ENCODE measurements around the gene HGF.

Gene HGF

GRCh38 chr7:81693894-81694293 is 76.0 kb downstream of the HGF start:
- Histone ChIP-seq H3K4me2 (ENCODE audit: low read depth, low read length, poor library complexity, severe bottlenecking) (no peak overlapping the region), H3K9me3 (ENCODE audit: insufficient read depth, low read depth, low read length) (no peaks in the 10 kb centered on the region), H3K4me3 (ENCODE audit: low read length, poor library complexity, severe bottlenecking) (no peak overlapping the region), H3K79me2 (ENCODE audit: insufficient read depth, low read length) (no peaks in the 10 kb centered on the region), H2AFZ (ENCODE audit: low read length) (no peak overlapping the region), H3K4me1 (ENCODE audit: insufficient read depth, low read length, poor library complexity, severe bottlenecking) (no peaks in the 10 kb centered on the region), H3K27me3 (ENCODE audit: insufficient read depth, low read length, poor library complexity, severe bottlenecking) (no peaks in the 10 kb centered on the region), H3F3A (ENCODE audit: low read depth) (no peaks in the 10 kb centered on the region), H3K9me2 (replicated peaks; ENCODE audit: low read depth, low read length) (no peaks in the 10 kb centered on the region), H3K9ac (ENCODE audit: low read depth, low read length, poor library complexity, severe bottlenecking) (no peak overlapping the region), H3K36me3 (ENCODE audit: insufficient read depth, low read length) (no peaks in the 10 kb centered on the region), H4K20me1 (ENCODE audit: insufficient read depth, low read length, poor library complexity, severe bottlenecking) (no peaks in the 10 kb centered on the region)
- TF ChIP-seq, protein P1, sequence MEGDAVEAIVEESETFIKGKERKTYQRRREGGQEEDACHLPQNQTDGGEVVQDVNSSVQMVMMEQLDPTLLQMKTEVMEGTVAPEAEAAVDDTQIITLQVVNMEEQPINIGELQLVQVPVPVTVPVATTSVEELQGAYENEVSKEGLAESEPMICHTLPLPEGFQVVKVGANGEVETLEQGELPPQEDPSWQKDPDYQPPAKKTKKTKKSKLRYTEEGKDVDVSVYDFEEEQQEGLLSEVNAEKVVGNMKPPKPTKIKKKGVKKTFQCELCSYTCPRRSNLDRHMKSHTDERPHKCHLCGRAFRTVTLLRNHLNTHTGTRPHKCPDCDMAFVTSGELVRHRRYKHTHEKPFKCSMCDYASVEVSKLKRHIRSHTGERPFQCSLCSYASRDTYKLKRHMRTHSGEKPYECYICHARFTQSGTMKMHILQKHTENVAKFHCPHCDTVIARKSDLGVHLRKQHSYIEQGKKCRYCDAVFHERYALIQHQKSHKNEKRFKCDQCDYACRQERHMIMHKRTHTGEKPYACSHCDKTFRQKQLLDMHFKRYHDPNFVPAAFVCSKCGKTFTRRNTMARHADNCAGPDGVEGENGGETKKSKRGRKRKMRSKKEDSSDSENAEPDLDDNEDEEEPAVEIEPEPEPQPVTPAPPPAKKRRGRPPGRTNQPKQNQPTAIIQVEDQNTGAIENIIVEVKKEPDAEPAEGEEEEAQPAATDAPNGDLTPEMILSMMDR (conservative IDR thresholded peaks at IDR 0.05; ENCODE audit: low read length), result no peak
- TF ChIP-seq EZH2phosphoT487 (IDR thresholded peaks at IDR 0.05; ENCODE audit: borderline replicate concordance), result no peak

GRCh38 chr7:81693080-81693479 is 76.8 kb downstream of the HGF start:
- H3K4me3 ChIP-seq (ENCODE audit: low read length, poor library complexity, severe bottlenecking), result no peak overlapping the region
- no peaks in the 10 kb centered on the region for H4K20me1 ChIP-seq (ENCODE audit: insufficient read depth, low read length, poor library complexity, severe bottlenecking)
- H3F3A ChIP-seq (ENCODE audit: low read depth), result no peaks in the 10 kb centered on the region
- H3K79me2 ChIP-seq (ENCODE audit: insufficient read depth, low read length), result no peaks in the 10 kb centered on the region
- TF ChIP-seq, protein P1 (conservative IDR thresholded peaks at IDR 0.05; ENCODE audit: low read length), result no peak
- no peak for TF ChIP-seq EZH2phosphoT487 (IDR thresholded peaks at IDR 0.05; ENCODE audit: borderline replicate concordance)
- H3K9me2 ChIP-seq (replicated peaks; ENCODE audit: low read depth, low read length), result no peaks in the 10 kb centered on the region
- H3K36me3 ChIP-seq (ENCODE audit: insufficient read depth, low read length), result no peaks in the 10 kb centered on the region
- H2AFZ ChIP-seq (ENCODE audit: low read length), result no peak overlapping the region
- no peaks in the 10 kb centered on the region for H3K4me1 ChIP-seq (ENCODE audit: insufficient read depth, low read length, poor library complexity, severe bottlenecking)
- no peaks in the 10 kb centered on the region for H3K27me3 ChIP-seq (ENCODE audit: insufficient read depth, low read length, poor library complexity, severe bottlenecking)
- H3K9ac ChIP-seq (ENCODE audit: low read depth, low read length, poor library complexity, severe bottlenecking), result no peak overlapping the region
- no peaks in the 10 kb centered on the region for H3K9me3 ChIP-seq (ENCODE audit: insufficient read depth, low read depth, low read length)
- no peak overlapping the region for H3K4me2 ChIP-seq (ENCODE audit: low read depth, low read length, poor library complexity, severe bottlenecking)

- no peaks in the 10 kb centered on the region for H3K4me1 ChIP-seq (ENCODE audit: insufficient read depth, low read length, poor library complexity, severe bottlenecking)
- no peaks in the 10 kb centered on the region for H3K79me2 ChIP-seq (ENCODE audit: insufficient read depth, low read length)
- H3F3A ChIP-seq (ENCODE audit: low read depth), result no peaks in the 10 kb centered on the region
- no peak overlapping the region for H3K4me3 ChIP-seq (ENCODE audit: low read length, poor library complexity, severe bottlenecking)
- H3K9me2 ChIP-seq (replicated peaks; ENCODE audit: low read depth, low read length), result no peaks in the 10 kb centered on the region
- no peak overlapping the region for H3K4me2 ChIP-seq (ENCODE audit: low read depth, low read length, poor library complexity, severe bottlenecking)
- no peak overlapping the region for H2AFZ ChIP-seq (ENCODE audit: low read length)
- H3K27me3 ChIP-seq (ENCODE audit: insufficient read depth, low read length, poor library complexity, severe bottlenecking), result no peaks in the 10 kb centered on the region
- no peak for TF ChIP-seq EZH2phosphoT487 (IDR thresholded peaks at IDR 0.05; ENCODE audit: borderline replicate concordance)
- TF ChIP-seq, protein P1 (conservative IDR thresholded peaks at IDR 0.05; ENCODE audit: low read length), result no peak
- H4K20me1 ChIP-seq (ENCODE audit: insufficient read depth, low read length, poor library complexity, severe bottlenecking), result no peaks in the 10 kb centered on the region
- no peaks in the 10 kb centered on the region for H3K36me3 ChIP-seq (ENCODE audit: insufficient read depth, low read length)
- H3K9me3 ChIP-seq (ENCODE audit: insufficient read depth, low read depth, low read length), result no peaks in the 10 kb centered on the region
- no peak overlapping the region for H3K9ac ChIP-seq (ENCODE audit: low read depth, low read length, poor library complexity, severe bottlenecking)
Measured at GRCh38 chr7:81692146-81692905, 77.5 kb downstream of the HGF start.

Measured in Loucy (cell line).